GM20000 (cell line): ENCODE results near the gene RAPGEF4.

Source experiments
- DNase-seq: peaks from one replicate; pipeline ENCODE4 v3.0.0; 2012; ENCODE audit warnings: low spot score
- CTCF ChIP-seq: IDR thresholded peaks from 2 replicates; pipeline ENCODE4 v1.5.1; 2012; ENCODE audit warnings: mild to moderate bottlenecking, control low read depth; ENCODE audit errors: extremely low read depth, missing control alignments

RAPGEF4 gene

GRCh38 chr2:172712251-172712650, 23.4 kb upstream of the RAPGEF4 start:
- TF ChIP-seq CTCF: no peak
- no peak for DNase-seq

- no peak for TF ChIP-seq CTCF
- no peak for DNase-seq
Measured at GRCh38 chr2:172713365-172713875, 22.2 kb upstream of the RAPGEF4 start.

GRCh38 chr2:172722481-172722880, 13.2 kb upstream of the RAPGEF4 start:
- no peak for TF ChIP-seq CTCF
- DNase-seq: no peak

- TF ChIP-seq CTCF: no peak
- DNase-seq: no peak
Measured at GRCh38 chr2:172723286-172723685, 12.4 kb upstream of the RAPGEF4 start.

- DNase-seq: no peak
- TF ChIP-seq CTCF: no peak
Measured at GRCh38 chr2:172724724-172725123, 10.9 kb upstream of the RAPGEF4 start.

GRCh38 chr2:172725284-172725683, 10.4 kb upstream of the RAPGEF4 start:
- no peak for TF ChIP-seq CTCF
- no peak for DNase-seq

- no peak for TF ChIP-seq CTCF
- DNase-seq: no peak
Measured at GRCh38 chr2:172725746-172726145, 9.9 kb upstream of the RAPGEF4 start.
